HG02884 (cell line): ENCODE data around the gene NOX4.
"Not testable (repeated sequence)": the region's sequence is repeated elsewhere in the genome, so short reads cannot be mapped to it uniquely, and the experiment has no call there.

Experiments used
- ATAC-seq: cut with Tn5 transposase; IDR thresholded peaks from one replicate; pipeline ENCODE4 v1.9.1; 2021; ENCODE audit warnings: mild to moderate bottlenecking, moderate library complexity; ENCODE audit not compliant: unreplicated experiment

Gene NOX4

GRCh38 chr11:89309321-89309985 lies 181.7 kb downstream of the NOX4 start:
- not testable (repeated sequence) for ATAC-seq

- not testable (repeated sequence) for ATAC-seq
Measured at GRCh38 chr11:89308272-89308671, 182.9 kb downstream of the NOX4 start.

GRCh38 chr11:89303029-89303428 lies 188.1 kb downstream of the NOX4 start:
- ATAC-seq, result not testable (repeated sequence)

GRCh38 chr11:89295023-89295422 lies 196.2 kb downstream of the NOX4 start:
- ATAC-seq, result not testable (repeated sequence)

- no peak for ATAC-seq
Measured at GRCh38 chr11:89293965-89294679, 197.1 kb downstream of the NOX4 start.

- ATAC-seq, result not testable (repeated sequence)
Measured at GRCh38 chr11:89288004-89288403, 203.2 kb downstream of the NOX4 start.

- ATAC-seq, result not testable (repeated sequence)
Measured at GRCh38 chr11:89286601-89287000, 204.6 kb downstream of the NOX4 start.

- ATAC-seq, result not testable (repeated sequence)
Measured at GRCh38 chr11:89281032-89281677, 210.0 kb downstream of the NOX4 start.

- ATAC-seq, result no peak
Measured at GRCh38 chr11:89279176-89279575, 212.0 kb downstream of the NOX4 start.

- ATAC-seq, result no peak
Measured at GRCh38 chr11:89275966-89276365, 215.2 kb downstream of the NOX4 start.
